GM19468 (cell line): ENCODE data around the gene TNNI2.

Experiments
- ATAC-seq: cut with Tn5 transposase; IDR thresholded peaks from one replicate; pipeline ENCODE4 v1.9.1; 2021; ENCODE audit warnings: mild to moderate bottlenecking, moderate library complexity, moderate number of reproducible peaks; ENCODE audit not compliant: unreplicated experiment; ENCODE audit errors: extremely low read depth

The TNNI2 gene

DNA sequence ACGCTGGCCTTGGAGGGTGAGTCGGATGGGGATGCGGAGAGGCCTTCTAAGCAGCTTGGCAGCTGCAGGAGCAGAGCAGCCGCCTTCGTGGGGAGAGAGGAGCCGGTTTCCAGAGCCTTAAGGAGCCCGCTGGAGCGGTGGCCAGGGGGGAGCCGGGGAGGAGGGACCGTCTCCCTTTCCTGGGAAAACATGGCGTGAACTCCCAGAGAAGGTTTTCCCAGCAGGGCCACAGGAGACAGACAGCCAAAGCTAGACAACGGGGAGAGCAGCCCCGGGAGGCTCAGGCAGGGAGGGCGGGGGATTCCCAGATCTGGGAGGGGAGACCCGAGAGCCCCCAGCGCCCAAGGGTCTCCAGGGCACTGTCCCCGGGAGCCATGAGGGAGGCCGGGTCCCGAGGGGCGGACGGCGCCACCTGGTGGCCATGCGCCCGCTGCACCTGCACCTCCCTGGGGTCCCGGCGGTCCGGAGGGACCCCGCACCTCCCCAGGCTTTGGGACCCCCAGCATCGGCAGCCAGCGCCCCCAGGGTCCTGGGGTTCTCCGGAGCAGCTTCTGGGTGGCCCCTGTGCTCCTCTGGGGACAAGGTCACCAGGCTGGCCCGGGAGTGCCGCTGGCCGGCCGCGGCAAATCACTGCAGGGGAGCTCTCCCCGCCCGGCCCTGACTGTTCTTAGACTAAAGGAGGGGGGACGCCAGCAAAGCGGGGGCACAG lies 6.4 kb upstream of the TNNI2 start:
- ATAC-seq: no peak

DNA sequence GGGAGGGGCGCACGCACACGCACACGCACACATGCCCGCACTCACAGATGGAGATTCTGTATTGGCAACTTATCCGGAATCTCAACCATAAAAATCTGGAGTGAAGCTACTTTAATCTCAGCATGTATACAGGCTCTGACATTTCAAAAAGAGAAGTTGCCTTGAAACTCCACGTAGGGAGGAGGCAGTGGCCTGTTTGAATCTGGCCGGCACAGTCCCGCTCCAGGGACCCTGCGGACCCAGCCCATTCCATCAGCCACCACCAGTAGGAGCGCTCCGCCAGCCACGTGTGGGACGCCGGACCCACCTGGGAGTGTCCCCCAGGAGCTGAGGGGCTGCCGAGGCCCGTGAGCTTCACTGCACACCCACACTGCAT lies 5.9 kb upstream of the TNNI2 start:
- no peak for ATAC-seq

DNA sequence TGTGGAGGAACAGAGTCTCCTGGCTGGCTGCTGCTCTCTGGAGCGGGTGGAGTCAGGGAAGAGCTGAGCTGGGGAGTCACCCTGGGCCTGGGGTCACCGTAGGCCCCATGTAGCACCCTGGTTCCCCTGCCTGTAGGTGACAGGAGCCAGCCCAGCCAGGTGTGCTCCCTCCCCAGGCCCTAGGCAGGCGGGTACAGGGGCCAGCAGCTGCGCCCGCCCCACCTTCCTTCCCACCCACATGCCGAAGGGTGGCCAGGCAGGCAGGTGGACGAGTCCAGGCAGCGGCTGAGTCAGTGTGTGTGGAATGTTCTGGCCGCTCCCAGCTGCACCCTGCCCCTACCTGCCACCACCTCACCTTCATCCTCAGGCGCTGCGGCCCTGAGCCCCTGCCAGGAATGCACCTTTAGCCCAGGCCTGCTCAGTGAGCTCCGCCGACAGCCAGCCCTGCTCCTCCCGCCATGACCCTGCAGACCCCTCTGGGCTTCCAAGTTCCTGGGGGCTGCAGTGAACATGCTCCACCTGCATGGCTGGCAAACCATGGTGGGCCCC lies 4.6 kb upstream of the TNNI2 start:
- no peak for ATAC-seq

DNA sequence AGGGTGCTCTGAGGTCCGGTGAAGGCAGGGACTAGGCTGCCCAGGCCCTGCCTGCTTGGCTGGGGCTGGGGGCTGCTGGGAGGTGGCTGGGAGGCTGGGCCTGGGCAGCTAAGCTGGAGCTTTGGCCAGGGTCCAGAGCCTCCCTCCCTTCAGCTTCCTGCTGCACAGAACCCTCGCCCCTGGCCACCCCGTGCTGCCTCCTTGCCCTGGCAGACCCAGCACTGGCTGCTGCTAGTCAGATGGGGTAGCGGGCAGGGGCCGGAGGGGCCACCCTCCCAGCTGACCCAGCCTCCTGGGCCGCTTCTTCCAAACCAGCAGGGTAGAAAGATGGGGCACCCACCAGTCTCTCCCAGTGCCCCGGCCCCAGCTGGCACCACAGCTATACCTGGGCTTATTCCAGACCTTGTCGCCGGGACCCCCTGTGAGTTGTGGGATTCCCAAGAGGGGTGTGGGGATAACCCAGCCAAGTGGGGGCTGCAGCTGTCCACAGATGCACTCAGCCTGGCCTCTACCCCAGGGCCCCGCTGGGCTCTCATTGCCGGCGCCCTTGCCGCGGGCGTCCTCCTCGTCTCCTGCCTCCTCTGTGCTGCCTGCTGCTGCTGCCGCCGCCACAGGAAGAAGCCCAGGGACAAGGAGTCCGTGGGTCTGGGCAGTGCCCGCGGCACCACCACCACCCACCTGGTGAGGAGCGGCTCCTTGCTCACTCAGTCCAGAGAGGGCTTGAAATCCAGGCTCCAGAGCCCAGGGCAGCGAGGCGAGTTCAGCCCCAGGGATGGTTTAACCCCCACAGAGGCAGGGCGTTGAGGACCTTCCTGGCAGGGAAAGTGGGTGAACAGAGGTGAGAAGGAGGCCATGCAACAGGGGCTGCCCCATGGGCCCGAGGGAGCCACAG lies 3.8 kb upstream of the TNNI2 start, which contains the start of gene SYT8:
Gene SYT8, plus strand, starts transcription at position 212 of the 892 bp plus-strand sequence. Its CDS starts 116 bp downstream, at position 328.
- ATAC-seq: no peak

DNA sequence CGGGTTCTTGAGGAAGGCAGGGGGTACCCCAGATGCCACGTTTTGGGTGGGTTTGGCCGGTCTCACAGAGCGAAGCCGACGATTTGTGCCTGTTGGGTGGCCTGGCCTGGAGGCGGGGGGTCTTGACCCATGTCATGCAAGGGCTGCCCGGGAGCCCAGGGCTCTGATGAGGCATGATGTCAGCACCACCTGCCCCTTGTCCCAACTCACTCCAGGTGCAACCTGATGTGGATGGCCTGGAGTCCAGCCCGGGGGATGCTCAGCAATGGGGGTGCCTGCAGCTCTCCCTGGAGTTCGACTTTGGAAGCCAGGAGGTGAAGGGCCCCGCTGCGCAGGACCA lies 3.1 kb upstream of the TNNI2 start:
- no peak for ATAC-seq

DNA sequence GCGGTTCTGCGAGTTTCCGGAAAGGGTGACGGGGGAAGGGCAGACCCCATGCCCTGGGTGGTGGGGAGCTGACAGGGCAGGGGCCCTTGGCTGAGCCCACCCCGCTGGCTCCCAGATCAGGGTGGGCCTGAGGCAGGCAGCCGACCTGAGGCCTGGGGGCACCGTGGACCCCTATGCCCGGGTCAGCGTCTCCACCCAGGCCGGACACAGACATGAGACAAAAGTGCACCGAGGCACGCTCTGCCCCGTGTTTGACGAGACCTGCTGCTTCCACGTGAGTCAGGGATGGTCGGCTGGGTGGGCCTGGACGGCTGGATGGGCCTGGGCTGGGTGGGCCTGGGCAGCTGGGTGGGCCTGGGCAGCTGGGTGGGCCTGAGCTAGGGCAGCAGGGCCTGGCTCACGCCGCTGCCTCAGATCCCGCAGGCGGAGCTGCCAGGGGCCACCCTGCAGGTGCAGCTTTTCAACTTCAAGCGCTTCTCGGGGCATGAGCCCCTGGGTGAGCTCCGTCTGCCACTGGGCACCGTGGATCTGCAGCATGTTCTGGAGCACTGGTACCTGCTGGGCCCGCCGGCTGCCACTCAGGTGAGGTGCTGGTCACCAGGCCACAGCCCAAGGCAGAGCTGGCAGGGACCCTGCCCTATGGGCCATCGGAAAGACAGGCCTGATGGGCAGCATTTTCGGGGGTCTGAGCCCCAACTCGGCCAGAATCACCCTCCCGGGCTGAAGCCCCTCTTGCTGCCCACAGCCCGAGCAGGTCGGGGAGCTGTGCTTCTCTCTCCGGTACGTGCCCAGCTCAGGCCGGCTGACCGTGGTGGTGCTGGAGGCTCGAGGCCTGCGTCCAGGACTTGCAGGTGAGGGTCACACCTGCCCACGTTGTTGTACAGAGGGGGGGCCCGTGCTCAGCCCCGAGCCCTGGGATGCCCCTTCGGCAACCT lies 2.5 kb upstream of the TNNI2 start:
- no peak for ATAC-seq

DNA sequence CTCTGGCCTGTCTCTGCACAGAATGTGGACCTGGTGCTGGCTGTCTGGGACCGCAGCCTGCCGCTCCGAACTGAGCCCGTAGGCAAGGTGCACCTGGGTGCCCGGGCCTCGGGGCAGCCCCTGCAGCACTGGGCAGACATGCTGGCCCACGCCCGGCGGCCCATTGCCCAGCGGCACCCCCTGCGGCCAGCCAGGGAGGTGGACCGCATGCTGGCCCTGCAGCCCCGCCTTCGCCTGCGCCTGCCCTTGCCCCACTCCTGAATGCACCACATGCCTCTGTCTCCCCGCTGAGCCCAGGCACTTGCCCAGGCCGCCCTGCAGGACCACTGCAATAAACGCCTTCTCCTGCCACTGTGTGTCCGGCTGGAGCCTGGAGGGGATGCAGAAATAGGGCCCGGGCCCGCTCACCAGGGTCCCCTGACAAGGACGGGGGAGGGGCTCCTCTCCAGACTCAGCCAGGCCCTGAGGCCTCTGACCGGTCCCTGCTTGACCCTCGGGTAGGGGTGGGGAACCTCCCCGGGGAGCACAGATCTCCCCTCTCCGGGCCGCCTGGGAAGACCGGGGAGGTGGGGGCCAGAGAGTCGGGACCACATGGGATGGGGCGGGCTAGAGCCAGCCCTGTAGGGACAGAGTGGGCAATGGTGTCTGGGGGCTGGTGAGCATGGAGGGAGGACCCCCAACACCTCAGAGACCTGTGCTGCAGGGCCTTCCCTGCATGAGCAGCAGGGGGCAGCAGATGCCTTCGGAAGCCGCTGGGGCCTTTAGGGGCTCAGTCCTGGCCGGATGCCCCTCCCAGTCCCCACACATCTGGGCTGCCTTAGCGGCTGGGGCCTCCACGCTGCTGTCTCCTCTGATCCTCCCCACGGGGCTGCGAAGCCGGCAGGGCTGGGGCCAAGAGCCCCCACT lies 1.4 kb upstream of the TNNI2 start:
- no peak for ATAC-seq

DNA sequence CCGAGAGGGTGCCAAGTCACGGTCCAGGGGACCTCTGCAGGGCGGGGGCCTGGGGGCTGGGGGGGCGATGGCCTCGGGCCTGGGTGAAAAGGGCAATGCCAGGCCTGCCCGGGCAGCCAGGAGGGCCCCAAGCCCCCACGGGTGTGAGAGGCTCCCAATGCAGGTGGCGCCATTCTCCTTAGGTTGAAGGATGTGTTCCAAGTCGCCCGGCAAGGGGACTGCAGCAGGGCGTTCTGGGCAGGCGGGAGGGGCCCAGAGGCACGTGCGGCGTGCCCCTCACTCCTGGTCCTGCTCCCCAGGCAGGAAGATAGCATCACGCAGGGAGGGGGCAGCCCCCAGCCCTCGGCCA lies 730 bp upstream of the TNNI2 start:
- ATAC-seq: no peak

DNA sequence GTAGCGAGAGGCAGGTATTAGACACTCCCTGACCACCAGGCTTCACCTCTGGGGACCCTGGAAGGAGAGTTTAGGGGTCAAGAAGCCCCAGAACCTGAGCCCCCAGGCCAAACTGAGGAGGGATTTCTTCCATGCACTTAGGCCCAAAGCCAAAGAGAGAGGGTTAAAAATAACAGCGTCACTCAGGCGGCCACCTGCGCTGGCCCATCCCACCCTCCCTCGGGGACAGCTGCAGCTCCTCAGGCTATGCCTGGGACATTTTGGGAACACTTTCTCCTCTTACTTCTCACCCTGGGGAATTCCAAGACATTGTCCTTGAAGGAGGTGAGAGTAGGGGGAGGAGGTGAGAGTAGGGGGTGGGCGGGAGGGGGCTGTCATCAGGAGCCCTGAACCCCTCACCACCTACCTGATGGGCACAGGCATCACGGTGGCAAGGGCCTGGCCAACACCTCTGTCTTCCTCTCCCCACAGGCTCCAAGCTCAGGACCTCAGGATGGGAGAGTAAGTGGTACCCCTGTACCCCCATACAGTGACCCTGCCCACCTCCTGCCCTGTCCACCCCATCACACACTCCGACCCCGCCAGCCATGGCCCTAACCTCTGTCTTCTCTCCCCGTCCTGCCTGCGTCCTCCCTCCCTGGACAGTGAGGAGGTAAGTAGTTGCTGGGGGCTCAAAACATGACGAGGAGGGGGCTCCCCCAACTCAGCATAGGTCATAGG lies 583 bp downstream of the TNNI2 start:
- ATAC-seq: no peak

DNA sequence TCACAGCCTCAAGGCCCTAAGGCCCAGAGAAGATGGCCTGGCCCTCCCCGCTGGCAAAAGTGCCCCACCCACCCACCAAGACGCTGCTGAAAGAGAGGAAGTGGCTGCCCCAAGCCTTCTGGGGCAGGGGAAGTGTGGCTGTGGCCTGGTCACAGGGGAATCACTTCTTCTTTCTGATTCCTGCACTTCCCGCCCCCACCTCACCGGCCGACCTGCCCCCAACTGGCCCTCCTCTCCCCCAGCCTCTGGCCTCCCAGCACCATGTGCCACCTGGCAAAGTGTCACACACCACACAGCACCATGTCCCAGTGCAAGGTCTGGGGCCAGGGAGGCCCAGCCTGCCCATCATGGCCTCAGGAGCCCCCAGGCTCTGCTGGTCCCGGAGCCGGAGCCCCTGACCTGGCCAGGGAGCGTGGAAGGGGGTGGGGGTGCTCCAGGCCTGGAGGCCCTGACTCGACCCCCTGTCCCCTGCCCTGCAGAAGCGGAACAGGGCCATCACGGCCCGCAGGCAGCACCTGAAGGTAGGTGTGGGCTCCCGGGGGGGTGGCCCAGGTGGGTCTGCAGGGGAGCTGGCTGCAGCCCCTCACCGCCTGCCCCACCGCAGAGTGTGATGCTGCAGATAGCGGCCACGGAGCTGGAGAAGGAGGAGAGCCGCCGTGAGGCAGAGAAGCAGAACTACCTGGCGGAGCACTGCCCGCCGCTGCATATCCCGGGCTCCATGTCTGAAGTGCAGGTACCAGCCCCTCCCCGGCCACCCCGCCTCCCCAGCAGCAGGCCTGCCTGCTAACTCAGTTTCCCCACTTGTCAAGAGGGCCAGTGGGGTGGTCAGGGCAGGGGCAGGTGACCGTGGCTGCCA lies 1.4 kb downstream of the TNNI2 start:
- no peak for ATAC-seq

DNA sequence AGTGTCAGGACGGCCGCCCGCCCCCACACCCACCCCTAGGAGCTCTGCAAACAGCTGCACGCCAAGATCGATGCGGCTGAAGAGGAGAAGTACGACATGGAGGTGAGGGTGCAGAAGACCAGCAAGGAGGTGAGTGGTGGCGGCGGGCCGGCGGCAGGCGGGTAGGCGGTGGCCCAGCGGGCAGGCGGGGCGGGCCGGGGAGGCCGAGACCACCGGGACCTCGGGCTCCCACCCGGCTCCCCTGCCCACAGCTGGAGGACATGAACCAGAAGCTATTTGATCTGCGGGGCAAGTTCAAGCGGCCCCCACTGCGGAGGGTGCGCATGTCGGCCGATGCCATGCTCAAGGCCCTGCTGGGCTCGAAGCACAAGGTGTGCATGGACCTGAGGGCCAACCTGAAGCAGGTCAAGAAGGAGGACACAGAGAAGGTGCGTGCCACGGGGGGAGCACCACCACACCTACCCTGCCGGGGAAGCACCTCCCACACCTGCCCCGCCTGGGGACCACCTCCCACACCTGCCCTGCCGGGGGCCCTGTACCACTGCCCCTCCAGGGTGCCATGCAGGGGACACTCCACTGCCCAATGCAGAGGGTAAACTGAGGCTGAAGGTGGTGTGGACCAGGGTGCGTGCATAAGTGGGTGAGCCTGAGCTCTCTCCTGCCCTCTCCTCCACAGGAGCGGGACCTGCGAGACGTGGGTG lies 2.1 kb downstream of the TNNI2 start:
- ATAC-seq: no peak

DNA sequence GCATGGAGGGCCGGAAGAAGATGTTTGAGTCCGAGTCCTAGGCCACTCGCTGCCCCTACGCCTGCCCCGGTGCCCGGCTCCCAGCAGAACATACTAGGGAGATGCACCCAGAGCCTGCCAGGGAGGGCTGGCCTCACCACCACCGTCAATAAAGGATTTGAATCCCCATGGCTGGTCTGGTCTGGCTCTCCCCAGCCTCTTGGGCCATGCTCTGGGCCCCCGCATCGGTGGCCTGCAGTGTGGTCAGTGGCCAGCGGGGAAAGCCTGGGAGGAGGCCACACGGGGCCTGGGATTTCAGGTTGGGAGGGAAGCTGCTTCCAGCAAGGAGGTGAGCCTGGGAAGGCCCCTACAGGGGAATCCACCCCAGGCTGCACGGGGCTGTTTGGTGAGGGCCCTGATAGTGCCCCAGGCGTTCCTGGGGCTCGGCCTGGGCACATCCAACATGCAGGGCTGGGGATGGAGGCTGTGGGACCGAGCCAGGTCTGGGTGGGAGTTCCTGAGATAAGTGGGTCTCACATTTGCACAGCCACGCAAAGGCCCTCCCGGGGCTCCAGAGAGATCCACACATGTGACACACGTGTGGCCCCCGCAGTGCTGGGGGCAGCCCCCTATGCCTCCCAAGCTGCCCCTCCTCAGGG lies 2.8 kb downstream of the TNNI2 start:
- ATAC-seq: no peak

DNA sequence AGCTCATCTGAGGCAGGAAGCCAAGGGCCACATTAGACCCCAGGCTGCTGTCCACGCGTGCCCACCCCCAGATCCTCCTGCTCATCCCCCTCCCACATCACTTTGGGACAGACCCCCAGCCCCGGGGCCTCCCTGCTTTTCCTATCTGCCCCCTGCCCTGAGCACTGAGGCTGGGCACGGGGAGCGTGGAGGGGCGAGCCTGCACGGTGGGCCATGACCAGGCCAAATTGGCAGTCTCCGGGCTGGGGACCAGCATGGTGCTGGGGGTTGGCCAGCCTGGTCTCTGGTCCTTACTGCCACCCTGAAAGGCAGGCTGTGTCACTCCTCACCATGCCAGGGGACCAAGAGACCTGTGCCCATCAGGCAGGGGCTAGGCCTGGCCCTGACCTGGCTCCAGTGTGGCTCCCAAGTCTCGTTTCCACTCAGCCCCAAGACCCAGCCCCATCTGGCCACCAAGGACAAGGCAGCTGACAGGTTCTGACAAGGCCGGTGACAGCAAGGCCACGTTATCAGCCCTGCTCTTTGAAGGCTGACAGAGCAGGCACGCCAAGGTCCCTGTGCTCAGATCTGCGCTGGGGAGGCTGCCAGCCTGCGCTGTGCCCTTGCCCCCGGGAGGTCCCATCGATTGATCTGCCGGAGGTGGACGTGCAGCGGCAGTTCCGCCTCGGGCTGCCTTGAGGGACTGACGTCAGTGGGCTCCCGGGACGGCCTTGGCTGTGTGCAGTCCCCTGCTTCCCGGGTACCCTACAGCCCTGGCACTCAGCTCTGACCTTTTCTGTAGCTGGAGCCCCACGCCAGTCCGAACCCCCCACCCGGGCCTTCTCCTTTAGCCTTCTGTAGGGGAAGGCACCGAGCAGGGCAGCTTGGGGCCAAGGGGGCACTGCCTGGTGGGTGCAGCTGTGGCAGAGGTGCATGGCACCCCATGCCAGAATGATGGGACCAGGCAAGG lies 3.6 kb downstream of the TNNI2 start:
- no peak for ATAC-seq

DNA sequence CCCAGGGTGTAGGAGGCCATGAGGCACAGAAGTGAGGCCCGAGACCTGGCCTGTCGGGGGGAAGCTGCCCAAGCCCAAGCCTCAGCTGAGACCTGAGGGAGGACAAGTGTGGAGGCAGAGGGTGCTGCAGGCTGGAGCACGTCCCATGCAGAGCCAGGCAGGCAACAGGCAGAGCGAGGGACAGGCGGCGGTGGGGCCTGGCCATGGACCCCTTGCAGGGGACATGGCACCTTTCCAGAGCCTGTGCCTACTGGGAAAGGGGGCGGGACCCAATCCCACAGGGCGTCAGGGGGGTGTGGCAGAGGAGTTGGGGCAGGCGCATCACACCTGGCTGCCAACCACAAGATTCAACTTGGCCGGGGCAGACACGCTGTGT lies 4.3 kb downstream of the TNNI2 start:
- ATAC-seq: no peak

DNA sequence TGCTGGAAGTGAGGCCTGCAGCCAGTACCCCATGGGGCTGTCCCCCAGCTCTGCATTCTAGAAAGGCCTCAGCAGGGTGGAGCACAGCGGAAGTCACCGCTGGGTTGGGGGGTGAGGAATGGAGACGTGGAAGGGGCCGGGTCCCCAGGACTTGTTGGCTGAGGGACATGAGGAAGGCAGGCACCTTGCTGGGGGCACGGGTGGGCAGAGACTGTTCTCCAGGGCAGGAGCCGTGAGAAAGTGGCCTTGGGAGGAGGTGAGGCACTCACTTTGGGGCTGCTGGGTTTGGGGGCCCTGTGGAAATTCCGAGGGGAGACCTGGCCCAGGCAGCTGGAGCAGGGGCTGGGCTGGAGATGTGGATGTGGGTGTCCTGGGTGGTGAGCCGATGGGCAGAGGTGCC lies 5.0 kb downstream of the TNNI2 start:
- ATAC-seq: no peak
